KOPT-K1 (cell line): Measurements from ENCODE around the gene KTN1.

ENCODE experiments used
- H3K27ac ChIP-seq: fragments of 200-600 bp; sonication (generic); 2 replicates; pipeline ENCODE4 v1.5.1; 2016; ENCODE audit warnings: antibody characterized with exemption, mild to moderate bottlenecking, low read depth, low read length; ENCODE audit not compliant: poor library complexity, severe bottlenecking
- H3K36me3 ChIP-seq: fragments of 200-600 bp; sonication (generic); 2 replicates; pipeline ENCODE4 v1.5.1; 2017; ENCODE audit warnings: antibody characterized with exemption, mild to moderate bottlenecking, low read length, moderate library complexity; ENCODE audit not compliant: insufficient read depth
- H3K9me3 ChIP-seq: fragments of 200-600 bp; sonication (generic); 2 replicates; pipeline ENCODE4 v1.5.1; 2017; ENCODE audit warnings: antibody characterized with exemption, low read length, mild to moderate bottlenecking; ENCODE audit not compliant: insufficient read depth, poor library complexity, severe bottlenecking

The KTN1 gene

DNA sequence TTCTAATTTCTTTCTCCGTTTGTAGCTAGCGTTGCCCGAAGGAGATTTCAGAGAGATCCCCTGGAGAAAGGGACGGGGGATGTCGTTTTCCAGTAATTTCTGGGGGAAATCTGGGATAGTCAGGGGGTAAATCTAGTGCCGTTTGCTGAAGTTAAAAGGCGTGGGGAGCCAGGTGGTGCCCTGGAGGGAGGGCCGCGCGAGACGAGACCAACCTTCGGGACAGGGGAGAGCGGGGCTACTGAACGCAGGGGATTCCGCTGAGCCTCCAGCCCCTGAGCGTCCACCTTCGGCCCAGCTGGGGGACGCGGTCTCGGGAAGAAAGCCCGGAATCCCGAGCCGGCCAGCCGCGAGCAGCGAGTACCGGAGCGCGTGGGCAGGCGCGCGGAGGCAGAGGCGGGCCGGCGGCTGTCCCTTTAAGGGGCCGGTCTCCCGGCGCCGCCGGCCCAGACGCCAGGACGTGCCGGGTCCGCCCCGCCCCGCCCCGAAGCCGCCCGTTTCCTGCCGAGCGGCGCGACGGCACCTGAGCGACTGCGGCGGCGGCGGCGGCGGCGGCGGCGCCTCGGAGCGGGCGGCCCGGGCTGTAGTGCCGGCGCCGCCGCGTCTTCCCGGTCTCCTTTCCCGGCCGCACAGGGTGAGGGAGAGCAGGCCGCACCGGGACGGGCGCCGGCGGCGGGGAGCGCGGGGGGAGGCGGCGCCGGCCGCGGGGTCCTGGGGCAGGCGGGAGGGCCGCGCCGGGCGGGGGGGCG, at the start of gene KTN1:
TSS of gene KTN1 (plus strand) at position 484 of the 746 bp plus-strand sequence. CDS start 31,842 bp downstream, outside the sequence.
- Histone ChIP-seq H3K36me3 (no peaks in the 10 kb centered on the region), H3K9me3 (no peaks in the 10 kb centered on the region), H3K27ac (peak within 1 kb of the TSS; percentile 86)

- Histone ChIP-seq H3K27ac (no peak overlapping the region), H3K36me3 (no peaks in the 10 kb centered on the region), H3K9me3 (no peaks in the 10 kb centered on the region)
These were observed 49.5 kb upstream of the KTN1 start for GRCh38 chr14:55530464-55530863.

DNA sequence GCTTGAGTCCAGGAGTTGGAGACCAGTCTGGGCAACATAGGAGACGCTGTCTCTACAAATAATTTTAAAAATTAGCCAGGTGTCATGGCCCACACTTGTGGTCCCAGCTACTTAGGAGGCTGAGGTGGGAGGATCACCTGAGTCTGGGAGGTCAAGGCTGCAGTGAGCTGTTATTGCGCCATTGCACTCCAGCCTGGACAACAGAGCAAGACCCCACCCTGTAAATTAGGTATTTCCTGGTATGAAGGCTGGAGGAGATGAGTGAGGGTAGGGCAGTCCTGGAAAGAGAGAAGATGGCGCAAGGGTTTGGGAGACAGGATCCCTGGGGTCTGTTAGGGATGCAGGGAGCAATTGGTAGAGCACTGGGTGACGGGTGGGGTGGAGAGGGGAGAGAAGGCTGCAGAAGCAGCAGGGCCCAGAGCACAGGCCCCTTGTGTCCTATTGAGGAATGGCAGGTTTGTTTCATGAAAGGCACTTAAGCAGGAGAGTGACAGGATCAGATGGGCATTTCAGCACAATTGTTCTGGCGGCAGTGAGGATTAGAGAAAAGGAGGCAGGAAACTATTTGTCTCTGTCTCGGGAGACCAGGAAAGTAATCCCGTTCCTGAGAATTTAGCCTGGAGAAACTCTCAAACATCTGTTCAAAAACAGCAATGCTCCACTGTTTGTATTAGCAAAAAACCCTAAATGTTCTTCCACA, 47.2 kb upstream of the KTN1 start:
- H3K27ac ChIP-seq = no peak overlapping the region
- peaks cover 10% of the 10 kb centered on the region for H3K9me3 ChIP-seq
- no peaks in the 10 kb centered on the region for H3K36me3 ChIP-seq

DNA sequence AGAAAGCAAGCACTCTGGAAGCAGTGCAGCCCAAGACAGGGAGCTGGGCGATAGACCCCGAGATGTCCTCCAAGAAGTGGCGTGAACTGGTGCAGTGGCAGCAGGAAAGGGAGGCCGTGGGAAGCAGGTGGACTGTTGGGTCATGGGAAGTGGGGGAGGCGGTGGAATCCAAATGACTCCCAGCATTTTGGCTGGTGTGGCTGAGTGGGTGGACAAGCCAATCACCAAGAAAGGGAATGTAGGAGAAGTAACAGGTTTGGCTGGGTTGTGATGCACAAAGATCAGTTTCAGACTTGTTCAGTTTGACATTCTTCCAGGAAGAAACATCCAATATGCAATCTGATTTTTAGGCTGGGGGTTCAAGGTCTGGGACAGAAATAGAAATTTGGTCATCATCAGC, 46.0 kb upstream of the KTN1 start:
- Histone ChIP-seq H3K36me3 (no peaks in the 10 kb centered on the region), H3K9me3 (peaks cover 10% of the 10 kb centered on the region), H3K27ac (no peak overlapping the region)

DNA sequence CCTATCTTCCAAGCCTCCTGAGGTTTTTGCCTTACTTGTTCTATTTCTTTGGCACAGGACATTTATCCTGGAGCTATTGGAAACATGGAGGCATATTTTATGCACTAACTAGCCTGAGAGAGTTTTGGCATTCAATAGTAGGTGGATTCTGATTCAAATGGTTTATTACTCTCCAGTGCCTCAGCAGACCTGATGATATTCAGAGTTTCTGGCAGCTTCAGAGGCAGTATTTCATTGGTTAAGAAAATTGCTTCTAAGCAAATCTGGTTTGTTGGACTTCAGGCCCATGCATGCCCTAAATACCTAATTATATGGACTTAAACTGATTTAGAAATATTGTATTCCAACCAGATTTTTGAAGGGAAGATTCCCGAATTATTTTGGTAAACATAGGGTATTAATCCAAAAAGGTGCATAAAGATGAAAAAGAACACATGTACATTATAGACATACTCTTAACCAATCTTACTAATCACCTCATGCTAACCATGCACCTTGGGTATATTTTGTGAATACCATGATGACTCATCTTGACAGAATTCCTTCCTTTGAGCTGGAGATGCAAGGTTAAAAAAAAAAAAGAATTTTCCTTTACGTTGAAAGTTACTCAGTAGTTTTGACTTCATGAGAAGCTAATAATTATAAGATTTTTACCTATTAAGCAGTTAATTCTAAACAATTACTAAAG, 44.3 kb upstream of the KTN1 start:
- Histone ChIP-seq H3K36me3 (no peaks in the 10 kb centered on the region), H3K27ac (no peak overlapping the region), H3K9me3 (peaks cover 10% of the 10 kb centered on the region)

GRCh38 chr14:55536204-55536708, 43.8 kb upstream of the KTN1 start:
- no peak overlapping the region for H3K27ac ChIP-seq
- peaks cover 10% of the 10 kb centered on the region for H3K9me3 ChIP-seq

GRCh38 chr14:55537782-55538181, 42.2 kb upstream of the KTN1 start:
- Histone ChIP-seq H3K36me3 (no peaks in the 10 kb centered on the region), H3K27ac (no peak overlapping the region), H3K9me3 (peaks cover 10% of the 10 kb centered on the region)

More at GRCh38 chr14:55536204-55536708, 43.8 kb upstream of the KTN1 start:
- no peaks in the 10 kb centered on the region for H3K36me3 ChIP-seq

- Histone ChIP-seq H3K36me3 (no peaks in the 10 kb centered on the region), H3K27ac (no peak overlapping the region), H3K9me3 (peaks cover 10% of the 10 kb centered on the region)
These were observed 40.0 kb upstream of the KTN1 start for GRCh38 chr14:55539975-55540374.

DNA sequence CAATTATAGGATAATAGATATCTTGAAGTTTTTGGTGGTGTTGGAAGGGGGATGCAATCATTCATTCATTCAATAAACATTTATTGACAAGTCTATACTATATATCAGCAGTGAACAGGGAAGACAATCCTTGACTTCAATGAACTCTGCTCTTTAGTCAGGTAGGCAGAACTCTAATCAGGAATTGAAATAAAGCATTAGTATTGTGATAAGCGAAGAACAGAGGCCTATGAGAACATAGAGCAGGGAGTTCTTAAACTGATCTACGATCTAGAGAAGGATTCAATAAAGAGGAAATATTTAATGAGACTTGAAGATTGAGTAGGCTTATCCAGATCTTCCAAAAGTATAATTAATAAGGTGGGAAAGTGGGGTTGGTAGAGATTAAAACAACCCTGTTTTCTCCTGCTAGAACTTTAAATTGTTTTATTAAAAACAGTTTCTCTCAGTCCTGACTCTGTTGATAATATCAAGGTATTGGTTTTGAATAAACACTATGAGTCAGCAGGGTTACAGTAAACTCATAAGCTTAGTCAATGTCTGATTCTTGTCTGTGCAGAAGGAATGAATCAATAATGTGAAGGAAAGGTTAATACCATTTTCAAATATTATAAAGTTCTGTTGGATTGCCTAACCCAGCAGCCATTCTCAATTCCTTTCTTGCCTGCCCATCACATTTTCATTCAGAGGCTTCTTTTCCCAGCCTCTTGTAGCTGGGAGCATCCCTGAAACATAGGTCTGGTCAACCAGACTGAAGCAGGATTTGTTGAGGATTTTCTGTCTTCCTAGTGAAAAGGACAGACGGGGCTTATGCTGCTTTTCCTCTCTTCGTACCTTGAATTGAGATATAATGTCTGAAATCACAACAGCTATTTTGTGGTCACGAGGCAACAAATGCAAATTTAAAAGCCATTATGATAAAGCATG, 38.9 kb upstream of the KTN1 start:
- Histone ChIP-seq H3K9me3 (peaks cover 10% of the 10 kb centered on the region), H3K36me3 (no peaks in the 10 kb centered on the region), H3K27ac (no peak overlapping the region)

GRCh38 chr14:55545779-55546178, 34.2 kb upstream of the KTN1 start:
- Histone ChIP-seq H3K36me3 (no peaks in the 10 kb centered on the region), H3K27ac (no peak overlapping the region), H3K9me3 (no peaks in the 10 kb centered on the region)

GRCh38 chr14:55546212-55546874, 33.7 kb upstream of the KTN1 start:
- Histone ChIP-seq H3K27ac (no peak overlapping the region), H3K9me3 (no peaks in the 10 kb centered on the region), H3K36me3 (no peaks in the 10 kb centered on the region)

DNA sequence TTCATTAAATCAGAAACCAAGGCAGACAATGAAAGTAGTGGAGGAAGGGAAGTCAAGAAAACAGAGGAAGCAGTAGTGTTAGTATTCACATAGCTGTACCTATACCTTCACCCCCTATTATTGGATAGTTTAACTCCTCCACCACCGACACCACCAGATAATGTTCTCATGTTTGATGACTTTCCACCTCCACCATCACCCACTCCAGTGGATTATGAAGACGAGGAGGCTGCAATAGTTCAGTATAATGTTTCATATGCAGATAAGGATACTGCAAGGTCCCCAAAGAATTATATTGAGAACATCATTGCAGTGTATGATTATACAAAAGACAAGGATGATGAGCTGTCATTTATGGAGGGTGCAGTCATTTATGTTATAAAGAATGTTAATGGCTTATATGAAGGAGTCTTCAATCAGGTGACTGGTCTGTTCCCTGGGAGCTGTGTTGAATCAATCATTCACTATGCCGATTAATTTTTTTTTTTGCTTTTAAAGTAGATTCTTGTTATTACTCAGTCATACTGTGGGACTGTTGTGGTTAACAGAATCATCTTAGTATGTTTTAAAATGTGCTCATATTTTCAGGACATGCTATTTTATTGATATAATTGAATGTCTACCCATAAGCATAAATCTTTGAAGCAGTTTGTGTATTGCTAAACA, 32.2 kb upstream of the KTN1 start:
- H3K36me3 ChIP-seq = no peaks in the 10 kb centered on the region
- no peaks in the 10 kb centered on the region for H3K9me3 ChIP-seq
- H3K27ac ChIP-seq = no peak overlapping the region

DNA sequence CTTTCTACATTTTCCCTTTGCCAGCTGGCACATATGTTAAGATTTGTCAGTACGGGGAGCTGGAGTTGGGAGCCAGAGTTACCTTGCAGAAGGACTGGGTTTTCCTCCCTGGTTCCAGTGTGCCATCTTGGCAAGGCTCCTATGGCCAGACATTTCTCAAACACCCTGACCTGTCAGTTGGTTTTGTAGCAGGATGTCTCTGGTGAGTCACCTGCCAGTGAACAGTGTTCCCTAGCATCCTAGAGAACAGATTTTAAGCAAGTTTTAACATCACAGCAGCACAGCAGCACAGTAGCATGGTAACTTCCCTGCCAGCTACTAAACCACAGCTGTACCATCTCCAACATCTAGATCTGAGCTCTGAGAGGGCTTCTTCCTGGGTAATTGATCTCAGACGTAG, 26.2 kb upstream of the KTN1 start:
- Histone ChIP-seq H3K36me3 (no peaks in the 10 kb centered on the region), H3K27ac (no peak overlapping the region)

More for the DNA sequence above, 26.2 kb upstream of the KTN1 start:
- no peaks in the 10 kb centered on the region for H3K9me3 ChIP-seq
